Measurements from ENCODE around the gene PPIC.

GRCh38 chr5:123051206-123051605, 14.7 kb upstream of the PPIC start:
- TF ChIP-seq CTCF (IDR thresholded peaks at IDR 0.05; ENCODE audit: insufficient read depth, low read depth, low read length) (no peak), EZH2 (IDR thresholded peaks at IDR 0.05; ENCODE audit: insufficient read depth, low read length) (no peak)

Data from astrocyte (in vitro differentiated cells and primary cell).